ENCODE measurements around the gene CD4. TPM values are rescaled to one million over a fixed set of nuclear protein-coding genes. Genes with fewer than 3 reads are reported as not detected.

CD4 gene
- total RNA-seq, 1 experiment from 2014 or later, result not detected

- H3K4me3 Mint-ChIP-seq (ENCODE audit: unreplicated experiment), result no peak overlapping the region
- H3K27me3 Mint-ChIP-seq (ENCODE audit: insufficient read depth, unreplicated experiment), result peaks cover 26% of the 10 kb centered on the region
- DNase-seq (ENCODE audit: unreplicated experiment), result no peak
- POLR2A ChIA-PET, result no interaction called here
- no peak overlapping the region for H3K27ac Mint-ChIP-seq (ENCODE audit: low read depth, unreplicated experiment)
- no peaks in the 10 kb centered on the region for H3K36me3 Mint-ChIP-seq (ENCODE audit: insufficient read depth, unreplicated experiment)
- no peaks in the 10 kb centered on the region for H3K4me1 Mint-ChIP-seq (ENCODE audit: insufficient read depth, unreplicated experiment)
- intact Hi-C loops (cut with micrococcal nuclease), result no loop called here
- TF ChIP-seq, protein P1, sequence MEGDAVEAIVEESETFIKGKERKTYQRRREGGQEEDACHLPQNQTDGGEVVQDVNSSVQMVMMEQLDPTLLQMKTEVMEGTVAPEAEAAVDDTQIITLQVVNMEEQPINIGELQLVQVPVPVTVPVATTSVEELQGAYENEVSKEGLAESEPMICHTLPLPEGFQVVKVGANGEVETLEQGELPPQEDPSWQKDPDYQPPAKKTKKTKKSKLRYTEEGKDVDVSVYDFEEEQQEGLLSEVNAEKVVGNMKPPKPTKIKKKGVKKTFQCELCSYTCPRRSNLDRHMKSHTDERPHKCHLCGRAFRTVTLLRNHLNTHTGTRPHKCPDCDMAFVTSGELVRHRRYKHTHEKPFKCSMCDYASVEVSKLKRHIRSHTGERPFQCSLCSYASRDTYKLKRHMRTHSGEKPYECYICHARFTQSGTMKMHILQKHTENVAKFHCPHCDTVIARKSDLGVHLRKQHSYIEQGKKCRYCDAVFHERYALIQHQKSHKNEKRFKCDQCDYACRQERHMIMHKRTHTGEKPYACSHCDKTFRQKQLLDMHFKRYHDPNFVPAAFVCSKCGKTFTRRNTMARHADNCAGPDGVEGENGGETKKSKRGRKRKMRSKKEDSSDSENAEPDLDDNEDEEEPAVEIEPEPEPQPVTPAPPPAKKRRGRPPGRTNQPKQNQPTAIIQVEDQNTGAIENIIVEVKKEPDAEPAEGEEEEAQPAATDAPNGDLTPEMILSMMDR (IDR thresholded peaks at IDR 0.05; ENCODE audit: unreplicated experiment), result no peak
- CTCF ChIA-PET, result interaction anchor here (0.6 to 1.0 kb wide), 4 partner anchors 9 to 180 kb away, joined by 4 to 5 read pairs (median 4); no protein-coding TSS in a partner anchor
- no TSS peak for BruUV-seq (replicated peaks)
- H3K9me3 Mint-ChIP-seq (ENCODE audit: unreplicated experiment), result no peaks in the 10 kb centered on the region
These were observed 9.8 kb downstream of the CD4 start for GRCh38 chr12:6799147-6799546.

DNA sequence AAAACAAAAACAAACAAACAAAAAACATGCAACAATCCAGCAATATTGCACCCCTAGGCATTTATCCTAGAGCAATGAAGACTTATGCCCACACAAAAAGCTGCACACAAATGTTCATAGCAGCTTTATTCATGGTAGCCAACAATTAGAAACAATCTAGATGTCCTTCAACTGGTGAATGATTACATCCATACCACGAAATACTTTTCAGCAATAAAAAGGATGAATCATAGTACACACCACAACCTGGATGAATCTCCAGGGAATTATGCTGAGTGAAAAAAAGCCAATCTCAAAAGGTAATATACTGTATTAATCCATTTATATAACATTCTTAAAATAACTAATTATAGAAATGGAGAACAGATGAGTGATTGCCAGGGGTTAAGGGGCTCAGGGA lies 17.8 kb downstream of the CD4 start:
- CTCF ChIA-PET, result interaction anchor here (1.8 kb wide), 1 partner anchor 18 kb away, joined by 5 read pairs; no protein-coding TSS in a partner anchor
- no peaks in the 10 kb centered on the region for H3K9me3 Mint-ChIP-seq (ENCODE audit: unreplicated experiment)
- H3K27ac Mint-ChIP-seq (ENCODE audit: low read depth, unreplicated experiment), result no peak overlapping the region
- no TSS peak for BruUV-seq (replicated peaks)
- no peak for DNase-seq (ENCODE audit: unreplicated experiment)
- peaks cover 25% of the 10 kb centered on the region for H3K27me3 Mint-ChIP-seq (ENCODE audit: insufficient read depth, unreplicated experiment)
- intact Hi-C loops (cut with micrococcal nuclease), result no loop called here
- POLR2A ChIA-PET, result no interaction called here
- TF ChIP-seq, protein P1 (IDR thresholded peaks at IDR 0.05; ENCODE audit: unreplicated experiment), result no peak
- H3K36me3 Mint-ChIP-seq (ENCODE audit: insufficient read depth, unreplicated experiment), result no peaks in the 10 kb centered on the region
- H3K4me1 Mint-ChIP-seq (ENCODE audit: insufficient read depth, unreplicated experiment), result no peaks in the 10 kb centered on the region
- H3K4me3 Mint-ChIP-seq (ENCODE audit: unreplicated experiment), result no peak overlapping the region

GRCh38 chr12:6809056-6809455 lies 19.7 kb downstream of the CD4 start:
- Mint-ChIP-seq H3K27me3 (ENCODE audit: insufficient read depth, unreplicated experiment) (peaks cover 33% of the 10 kb centered on the region), H3K4me1 (ENCODE audit: insufficient read depth, unreplicated experiment) (no peaks in the 10 kb centered on the region), H3K4me3 (ENCODE audit: unreplicated experiment) (no peak overlapping the region), H3K9me3 (ENCODE audit: unreplicated experiment) (no peaks in the 10 kb centered on the region), H3K36me3 (ENCODE audit: insufficient read depth, unreplicated experiment) (no peaks in the 10 kb centered on the region), H3K27ac (ENCODE audit: low read depth, unreplicated experiment) (no peak overlapping the region)
- no TSS peak for BruUV-seq (replicated peaks)
- no peak for DNase-seq (ENCODE audit: unreplicated experiment)
- POLR2A ChIA-PET, result interaction anchor here (0.6 kb wide), 1 partner anchor 82 kb away, joined by 3 read pairs; no protein-coding TSS in a partner anchor
- TF ChIP-seq, protein P1 (IDR thresholded peaks at IDR 0.05; ENCODE audit: unreplicated experiment), result no peak
- intact Hi-C loops (cut with micrococcal nuclease), result no loop called here
- CTCF ChIA-PET, result interaction anchor here (0.7 to 1.2 kb wide), 2 partner anchors 29 to 81 kb away, joined by 3 to 4 read pairs; no protein-coding TSS in a partner anchor

GRCh38 chr12:6810758-6811157 lies 21.4 kb downstream of the CD4 start:
- Mint-ChIP-seq H3K27me3 (ENCODE audit: insufficient read depth, unreplicated experiment) (peaks cover 47% of the 10 kb centered on the region), H3K4me1 (ENCODE audit: insufficient read depth, unreplicated experiment) (no peaks in the 10 kb centered on the region), H3K4me3 (ENCODE audit: unreplicated experiment) (no peak overlapping the region), H3K9me3 (ENCODE audit: unreplicated experiment) (no peaks in the 10 kb centered on the region), H3K36me3 (ENCODE audit: insufficient read depth, unreplicated experiment) (no peaks in the 10 kb centered on the region), H3K27ac (ENCODE audit: low read depth, unreplicated experiment) (no peak overlapping the region)
- ChIA-PET CTCF (interaction anchor here (2.6 kb wide), 1 partner anchor 15 kb away, joined by 14 read pairs; no protein-coding TSS in a partner anchor), POLR2A (no interaction called here)
- intact Hi-C loops (cut with micrococcal nuclease), result no loop called here
- TF ChIP-seq, protein P1 (IDR thresholded peaks at IDR 0.05; ENCODE audit: unreplicated experiment), result no peak
- DNase-seq (ENCODE audit: unreplicated experiment), result no peak
- BruUV-seq (replicated peaks), result no TSS peak
